Astrocyte (in vitro differentiated cells and primary cell): Measurements from ENCODE around the gene PXK.

Experiments
- EZH2 ChIP-seq: IDR thresholded peaks from 2 replicates; pipeline ENCODE4 v1.6.1; 2012; ENCODE audit warnings: mild to moderate bottlenecking, low read length, inconsistent platforms; ENCODE audit not compliant: insufficient read depth
- TF ChIP-seq, protein P1 (sequence below): IDR thresholded peaks from 2 replicates; pipeline ENCODE4 v1.5.1; 2011; ENCODE audit warnings: low read depth, mild to moderate bottlenecking, inconsistent platforms, low read length, moderate library complexity; ENCODE audit not compliant: insufficient read depth

DNA sequence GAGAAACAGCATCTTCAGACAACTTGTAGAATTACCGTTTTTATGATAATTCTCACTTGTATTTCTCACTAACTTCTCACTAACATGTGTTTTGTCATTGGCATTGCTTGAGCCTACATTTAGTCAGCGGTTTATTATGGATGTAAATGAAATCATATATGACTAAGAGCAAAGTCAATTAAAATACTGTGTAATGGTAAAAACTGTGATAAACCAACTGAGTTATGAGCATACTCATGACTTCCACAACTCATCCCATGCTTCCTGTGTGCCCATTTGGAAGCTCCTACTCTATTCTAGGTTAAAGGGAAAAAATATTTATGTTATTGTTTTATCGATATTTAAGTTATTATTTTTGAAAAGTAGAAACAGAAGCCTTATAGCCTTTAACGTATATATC, 12.8 kb downstream of the PXK start:
- TF ChIP-seq, protein P1, sequence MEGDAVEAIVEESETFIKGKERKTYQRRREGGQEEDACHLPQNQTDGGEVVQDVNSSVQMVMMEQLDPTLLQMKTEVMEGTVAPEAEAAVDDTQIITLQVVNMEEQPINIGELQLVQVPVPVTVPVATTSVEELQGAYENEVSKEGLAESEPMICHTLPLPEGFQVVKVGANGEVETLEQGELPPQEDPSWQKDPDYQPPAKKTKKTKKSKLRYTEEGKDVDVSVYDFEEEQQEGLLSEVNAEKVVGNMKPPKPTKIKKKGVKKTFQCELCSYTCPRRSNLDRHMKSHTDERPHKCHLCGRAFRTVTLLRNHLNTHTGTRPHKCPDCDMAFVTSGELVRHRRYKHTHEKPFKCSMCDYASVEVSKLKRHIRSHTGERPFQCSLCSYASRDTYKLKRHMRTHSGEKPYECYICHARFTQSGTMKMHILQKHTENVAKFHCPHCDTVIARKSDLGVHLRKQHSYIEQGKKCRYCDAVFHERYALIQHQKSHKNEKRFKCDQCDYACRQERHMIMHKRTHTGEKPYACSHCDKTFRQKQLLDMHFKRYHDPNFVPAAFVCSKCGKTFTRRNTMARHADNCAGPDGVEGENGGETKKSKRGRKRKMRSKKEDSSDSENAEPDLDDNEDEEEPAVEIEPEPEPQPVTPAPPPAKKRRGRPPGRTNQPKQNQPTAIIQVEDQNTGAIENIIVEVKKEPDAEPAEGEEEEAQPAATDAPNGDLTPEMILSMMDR = no peak
- TF ChIP-seq EZH2 = no peak
